ENCODE measurements around the gene GPBAR1.
A peak's percentile ranks its signal among the peaks of the same experiment; 100 is the strongest.
"Not testable (repeated sequence)": the region's sequence is repeated elsewhere in the genome, so short reads cannot be mapped to it uniquely, and the experiment has no call there.

The GPBAR1 gene

GRCh38 chr2:218270721-218271486 lies 10.1 kb downstream of the GPBAR1 start:
- TF ChIP-seq MAX (IDR thresholded peaks at IDR 0.05; ENCODE audit: low read depth, low read length): no peak
- no peak for DNase-seq (ENCODE audit: low read depth)
- H3K4me3 ChIP-seq (ENCODE audit: low read depth, low read length): peak overlapping the region; percentile 91

DNA sequence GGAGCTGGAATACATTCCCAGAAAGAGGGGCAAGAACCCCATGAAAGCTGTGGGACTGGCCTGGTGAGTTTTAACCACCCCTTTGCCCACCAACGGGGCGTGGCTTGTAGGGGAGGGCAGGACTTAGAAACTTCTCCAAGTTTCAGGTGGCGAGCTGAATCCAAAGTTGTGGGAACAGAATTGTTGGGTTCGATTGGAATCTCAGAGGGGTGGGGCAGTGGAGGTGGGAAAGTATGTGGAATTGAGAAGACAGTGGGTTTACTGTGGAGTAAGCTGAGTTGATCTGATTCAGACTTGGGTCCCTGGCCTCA lies 10.6 kb downstream of the GPBAR1 start:
- TF ChIP-seq MYC (IDR thresholded peaks at IDR 0.05; ENCODE audit: low read depth, low read length): no peak
- TF ChIP-seq POLR2A (IDR thresholded peaks at IDR 0.05; ENCODE audit: extremely low read depth, insufficient read length): no peak
- no peak for TF ChIP-seq CTCF (IDR thresholded peaks at IDR 0.05; ENCODE audit: low read depth, low read length)
- no peak for TF ChIP-seq MAX (IDR thresholded peaks at IDR 0.05; ENCODE audit: low read depth, low read length)
- no peak for DNase-seq (ENCODE audit: low read depth)
- peak overlapping the region; percentile 91 for H3K4me3 ChIP-seq (ENCODE audit: low read depth, low read length)

GRCh38 chr2:218271865-218272530 lies 11.2 kb downstream of the GPBAR1 start:
- no peak for DNase-seq (ENCODE audit: low read depth)
- H3K4me3 ChIP-seq (ENCODE audit: low read depth, low read length): peak overlapping the region; percentile 91
- TF ChIP-seq MYC (IDR thresholded peaks at IDR 0.05; ENCODE audit: low read depth, low read length) (no peak), MAX (IDR thresholded peaks at IDR 0.05; ENCODE audit: low read depth, low read length) (no peak), POLR2A (IDR thresholded peaks at IDR 0.05; ENCODE audit: extremely low read depth, insufficient read length) (no peak), CTCF (IDR thresholded peaks at IDR 0.05; ENCODE audit: low read depth, low read length) (no peak)

- DNase-seq (ENCODE audit: low read depth): peak; percentile 98
- no peak overlapping the region for H3K4me3 ChIP-seq (ENCODE audit: low read depth, low read length)
- TF ChIP-seq POLR2A (IDR thresholded peaks at IDR 0.05; ENCODE audit: extremely low read depth, insufficient read length) (no peak), MYC (IDR thresholded peaks at IDR 0.05; ENCODE audit: low read depth, low read length) (peak; percentile 13; the same call in 1 of the 2 replicates), CTCF (IDR thresholded peaks at IDR 0.05; ENCODE audit: low read depth, low read length) (peak; percentile 87), MAX (IDR thresholded peaks at IDR 0.05; ENCODE audit: low read depth, low read length) (peak; percentile 31; the same call in 1 of the 2 replicates)
These were observed 11.9 kb downstream of the GPBAR1 start for GRCh38 chr2:218272531-218273212.

DNA sequence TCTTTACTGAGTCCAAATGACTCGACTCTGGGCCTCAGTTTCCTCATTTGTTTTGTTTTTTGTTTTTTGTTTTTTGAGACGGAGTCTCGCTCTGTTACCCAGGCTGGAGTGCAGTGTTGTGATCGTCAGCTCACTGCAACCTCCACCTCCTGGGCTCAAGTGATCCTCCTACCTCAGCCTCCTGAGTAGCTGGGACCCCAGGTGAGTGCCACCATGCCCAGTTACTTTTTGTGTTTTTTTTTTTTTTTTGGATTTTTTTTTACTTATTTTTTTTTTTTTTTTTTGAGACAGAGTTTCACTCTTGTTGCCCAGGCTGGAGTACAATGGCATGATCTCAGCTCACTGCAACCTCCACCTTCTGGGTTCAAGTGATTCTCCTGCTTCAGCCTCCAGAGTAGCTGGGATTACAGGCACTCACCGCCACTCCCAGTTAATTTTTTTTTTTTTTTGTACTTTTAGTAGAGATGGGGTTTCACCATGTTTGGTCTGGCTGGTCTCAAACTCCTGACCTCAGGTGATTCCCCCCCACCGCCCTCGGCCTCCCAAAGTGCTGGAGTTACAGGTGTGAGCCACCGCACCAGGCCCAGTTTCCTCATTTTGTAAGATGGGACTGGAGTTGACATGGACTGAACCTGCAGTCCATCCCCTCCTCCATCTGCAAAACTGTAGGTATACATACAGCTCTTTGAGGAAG lies 12.5 kb downstream of the GPBAR1 start:
- DNase-seq (ENCODE audit: low read depth); H3K4me3 ChIP-seq (ENCODE audit: low read depth, low read length): not testable (repeated sequence)

DNA sequence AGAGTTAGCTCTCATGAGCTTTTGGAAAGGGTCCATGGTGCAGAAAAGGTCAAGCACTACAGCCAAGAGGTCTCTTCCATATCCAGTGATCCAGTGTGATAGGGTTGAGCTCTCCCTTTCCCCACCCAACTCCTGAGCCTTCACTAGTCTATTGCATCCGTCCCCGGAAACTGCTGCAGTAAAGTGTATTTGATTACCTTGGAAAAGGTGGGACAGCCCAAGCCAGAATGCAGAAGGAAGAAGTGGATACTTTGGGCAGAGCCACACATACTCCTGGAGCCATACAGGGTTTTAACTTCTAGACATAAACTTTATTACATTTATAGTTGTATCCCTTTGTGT lies 13.1 kb downstream of the GPBAR1 start:
- TF ChIP-seq MAX (IDR thresholded peaks at IDR 0.05; ENCODE audit: low read depth, low read length): no peak
- no peak for TF ChIP-seq MYC (IDR thresholded peaks at IDR 0.05; ENCODE audit: low read depth, low read length)
- TF ChIP-seq POLR2A (IDR thresholded peaks at IDR 0.05; ENCODE audit: extremely low read depth, insufficient read length): no peak
- no peak for TF ChIP-seq CTCF (IDR thresholded peaks at IDR 0.05; ENCODE audit: low read depth, low read length)
- no peak for DNase-seq (ENCODE audit: low read depth)
- no peak overlapping the region for H3K4me3 ChIP-seq (ENCODE audit: low read depth, low read length)

Data from NB4 (cell line).